Measurements from ENCODE around the gene ITK. TPM values are rescaled to one million over a fixed set of nuclear protein-coding genes. Genes with fewer than 3 reads are reported as not detected.

The ITK gene
- polyA plus RNA-seq, 2 donors = 0.58 to 0.84 TPM

- H3K27me3 ChIP-seq (ENCODE audit: control insufficient read depth in 1 of 2, insufficient read depth in 2 of 2, low read length in 2 of 2) = no peaks in the 10 kb centered on the region
- no peak overlapping the region for H3K27ac ChIP-seq (ENCODE audit: low read depth in 2 of 2, low read length in 1 of 2)
- H3K9me3 ChIP-seq (ENCODE audit: control insufficient read depth in 2 of 2, insufficient read depth in 1 of 2, low read depth in 1 of 2, low read length in 1 of 2) = no peaks in the 10 kb centered on the region
- no peaks in the 10 kb centered on the region for H3K4me1 ChIP-seq (ENCODE audit: control insufficient read depth in 2 of 2, insufficient read depth in 2 of 2, low read length in 1 of 2)
- 59 to 67% methylated on average over 3 of the region's 3 CpGs for WGBS, 2 donors
- no peaks in the 10 kb centered on the region for H3K36me3 ChIP-seq (ENCODE audit: control insufficient read depth in 2 of 2, insufficient read depth in 2 of 2, low read length in 1 of 2)
- H3K4me3 ChIP-seq (ENCODE audit: low read depth in 1 of 2, low read length in 2 of 2) = no peak overlapping the region
Observed at GRCh38 chr5:157155297-157155696, 25.3 kb upstream of the ITK start.

- Histone ChIP-seq H3K4me1 (ENCODE audit: control insufficient read depth in 2 of 2, insufficient read depth in 2 of 2, low read length in 1 of 2) (no peaks in the 10 kb centered on the region), H3K27me3 (ENCODE audit: control insufficient read depth in 1 of 2, insufficient read depth in 2 of 2, low read length in 2 of 2) (no peaks in the 10 kb centered on the region), H3K9me3 (ENCODE audit: control insufficient read depth in 2 of 2, insufficient read depth in 1 of 2, low read depth in 1 of 2, low read length in 1 of 2) (no peaks in the 10 kb centered on the region), H3K36me3 (ENCODE audit: control insufficient read depth in 2 of 2, insufficient read depth in 2 of 2, low read length in 1 of 2) (no peaks in the 10 kb centered on the region), H3K4me3 (ENCODE audit: low read depth in 1 of 2, low read length in 2 of 2) (no peak overlapping the region), H3K27ac (ENCODE audit: low read depth in 2 of 2, low read length in 1 of 2) (no peak overlapping the region)
- WGBS, 2 donors = 74% methylated on average over 1 of the region's 1 CpG
Observed at GRCh38 chr5:157157293-157157891, 23.2 kb upstream of the ITK start.

GRCh38 chr5:157159209-157159751 lies 21.4 kb upstream of the ITK start:
- WGBS, 2 donors = 79% methylated on average over 6 of the region's 6 CpGs
- Histone ChIP-seq H3K4me1 (ENCODE audit: control insufficient read depth in 2 of 2, insufficient read depth in 2 of 2, low read length in 1 of 2) (no peaks in the 10 kb centered on the region), H3K9me3 (ENCODE audit: control insufficient read depth in 2 of 2, insufficient read depth in 1 of 2, low read depth in 1 of 2, low read length in 1 of 2) (no peaks in the 10 kb centered on the region), H3K4me3 (ENCODE audit: low read depth in 1 of 2, low read length in 2 of 2) (no peak overlapping the region), H3K27me3 (ENCODE audit: control insufficient read depth in 1 of 2, insufficient read depth in 2 of 2, low read length in 2 of 2) (no peaks in the 10 kb centered on the region), H3K36me3 (ENCODE audit: control insufficient read depth in 2 of 2, insufficient read depth in 2 of 2, low read length in 1 of 2) (no peaks in the 10 kb centered on the region), H3K27ac (ENCODE audit: low read depth in 2 of 2, low read length in 1 of 2) (no peak overlapping the region)

GRCh38 chr5:157160001-157160400 lies 20.6 kb upstream of the ITK start:
- no peaks in the 10 kb centered on the region for H3K4me1 ChIP-seq (ENCODE audit: control insufficient read depth in 2 of 2, insufficient read depth in 2 of 2, low read length in 1 of 2)
- WGBS, 2 donors = 85 to 91% methylated on average over 4 of the region's 4 CpGs
- H3K27ac ChIP-seq (ENCODE audit: low read depth in 2 of 2, low read length in 1 of 2) = no peak overlapping the region
- H3K4me3 ChIP-seq (ENCODE audit: low read depth in 1 of 2, low read length in 2 of 2) = no peak overlapping the region
- no peaks in the 10 kb centered on the region for H3K27me3 ChIP-seq (ENCODE audit: control insufficient read depth in 1 of 2, insufficient read depth in 2 of 2, low read length in 2 of 2)
- H3K36me3 ChIP-seq (ENCODE audit: control insufficient read depth in 2 of 2, insufficient read depth in 2 of 2, low read length in 1 of 2) = no peaks in the 10 kb centered on the region
- H3K9me3 ChIP-seq (ENCODE audit: control insufficient read depth in 2 of 2, insufficient read depth in 1 of 2, low read depth in 1 of 2, low read length in 1 of 2) = no peaks in the 10 kb centered on the region

GRCh38 chr5:157161996-157162395 lies 18.6 kb upstream of the ITK start:
- Histone ChIP-seq H3K27me3 (ENCODE audit: control insufficient read depth in 1 of 2, insufficient read depth in 2 of 2, low read length in 2 of 2) (no peaks in the 10 kb centered on the region), H3K27ac (ENCODE audit: low read depth in 2 of 2, low read length in 1 of 2) (no peak overlapping the region), H3K9me3 (ENCODE audit: control insufficient read depth in 2 of 2, insufficient read depth in 1 of 2, low read depth in 1 of 2, low read length in 1 of 2) (no peaks in the 10 kb centered on the region), H3K36me3 (ENCODE audit: control insufficient read depth in 2 of 2, insufficient read depth in 2 of 2, low read length in 1 of 2) (no peaks in the 10 kb centered on the region), H3K4me1 (ENCODE audit: control insufficient read depth in 2 of 2, insufficient read depth in 2 of 2, low read length in 1 of 2) (no peaks in the 10 kb centered on the region), H3K4me3 (ENCODE audit: low read depth in 1 of 2, low read length in 2 of 2) (no peak overlapping the region)
- WGBS, 2 donors = 82 to 90% methylated on average over 6 of the region's 6 CpGs

- Histone ChIP-seq H3K27me3 (ENCODE audit: control insufficient read depth in 1 of 2, insufficient read depth in 2 of 2, low read length in 2 of 2) (no peaks in the 10 kb centered on the region), H3K9me3 (ENCODE audit: control insufficient read depth in 2 of 2, insufficient read depth in 1 of 2, low read depth in 1 of 2, low read length in 1 of 2) (no peaks in the 10 kb centered on the region), H3K36me3 (ENCODE audit: control insufficient read depth in 2 of 2, insufficient read depth in 2 of 2, low read length in 1 of 2) (no peaks in the 10 kb centered on the region), H3K27ac (ENCODE audit: low read depth in 2 of 2, low read length in 1 of 2) (no peak overlapping the region), H3K4me3 (ENCODE audit: low read depth in 1 of 2, low read length in 2 of 2) (no peak overlapping the region), H3K4me1 (ENCODE audit: control insufficient read depth in 2 of 2, insufficient read depth in 2 of 2, low read length in 1 of 2) (no peaks in the 10 kb centered on the region)
- 90 to 93% methylated on average over 12 of the region's 12 CpGs for WGBS, 2 donors
Observed at GRCh38 chr5:157162919-157163510, 17.6 kb upstream of the ITK start.

- no peaks in the 10 kb centered on the region for H3K9me3 ChIP-seq (ENCODE audit: control insufficient read depth in 2 of 2, insufficient read depth in 1 of 2, low read depth in 1 of 2, low read length in 1 of 2)
- no peaks in the 10 kb centered on the region for H3K27me3 ChIP-seq (ENCODE audit: control insufficient read depth in 1 of 2, insufficient read depth in 2 of 2, low read length in 2 of 2)
- no peaks in the 10 kb centered on the region for H3K36me3 ChIP-seq (ENCODE audit: control insufficient read depth in 2 of 2, insufficient read depth in 2 of 2, low read length in 1 of 2)
- no peak overlapping the region for H3K4me3 ChIP-seq (ENCODE audit: low read depth in 1 of 2, low read length in 2 of 2)
- no peak overlapping the region for H3K27ac ChIP-seq (ENCODE audit: low read depth in 2 of 2, low read length in 1 of 2)
- no peaks in the 10 kb centered on the region for H3K4me1 ChIP-seq (ENCODE audit: control insufficient read depth in 2 of 2, insufficient read depth in 2 of 2, low read length in 1 of 2)
- 77 to 79% methylated on average over 5 of the region's 5 CpGs for WGBS, 2 donors
Observed at GRCh38 chr5:157164521-157164920, 16.1 kb upstream of the ITK start.

GRCh38 chr5:157165261-157165660 lies 15.4 kb upstream of the ITK start:
- 85 to 86% methylated on average over 4 of the region's 4 CpGs for WGBS, 2 donors
- H3K36me3 ChIP-seq (ENCODE audit: control insufficient read depth in 2 of 2, insufficient read depth in 2 of 2, low read length in 1 of 2) = no peaks in the 10 kb centered on the region
- H3K27ac ChIP-seq (ENCODE audit: low read depth in 2 of 2, low read length in 1 of 2) = no peak overlapping the region
- H3K9me3 ChIP-seq (ENCODE audit: control insufficient read depth in 2 of 2, insufficient read depth in 1 of 2, low read depth in 1 of 2, low read length in 1 of 2) = no peaks in the 10 kb centered on the region
- no peak overlapping the region for H3K4me3 ChIP-seq (ENCODE audit: low read depth in 1 of 2, low read length in 2 of 2)
- H3K27me3 ChIP-seq (ENCODE audit: control insufficient read depth in 1 of 2, insufficient read depth in 2 of 2, low read length in 2 of 2) = no peaks in the 10 kb centered on the region
- H3K4me1 ChIP-seq (ENCODE audit: control insufficient read depth in 2 of 2, insufficient read depth in 2 of 2, low read length in 1 of 2) = no peaks in the 10 kb centered on the region

GRCh38 chr5:157165668-157166067 lies 15.0 kb upstream of the ITK start:
- 86 to 89% methylated on average over 14 of the region's 14 CpGs for WGBS, 2 donors
- no peaks in the 10 kb centered on the region for H3K36me3 ChIP-seq (ENCODE audit: control insufficient read depth in 2 of 2, insufficient read depth in 2 of 2, low read length in 1 of 2)
- H3K27ac ChIP-seq (ENCODE audit: low read depth in 2 of 2, low read length in 1 of 2) = no peak overlapping the region
- H3K4me3 ChIP-seq (ENCODE audit: low read depth in 1 of 2, low read length in 2 of 2) = no peak overlapping the region
- H3K4me1 ChIP-seq (ENCODE audit: control insufficient read depth in 2 of 2, insufficient read depth in 2 of 2, low read length in 1 of 2) = no peaks in the 10 kb centered on the region
- no peaks in the 10 kb centered on the region for H3K27me3 ChIP-seq (ENCODE audit: control insufficient read depth in 1 of 2, insufficient read depth in 2 of 2, low read length in 2 of 2)
- no peaks in the 10 kb centered on the region for H3K9me3 ChIP-seq (ENCODE audit: control insufficient read depth in 2 of 2, insufficient read depth in 1 of 2, low read depth in 1 of 2, low read length in 1 of 2)

All from esophagus (tissue), 2 donors.